T-helper 17 cell (primary cell): ENCODE data around the gene CDC37. TPM values are rescaled to one million over a fixed set of nuclear protein-coding genes. Genes with fewer than 3 reads are reported as not detected.

Experiments used
- ATAC-seq: fragments of 150-1000 bp; cut with Tn5 transposase; 2 replicates; pipeline ENCODE4 v1.10.0; 2021; ENCODE audit warnings: mild to moderate bottlenecking, moderate library complexity
- DNase-seq, 3 donors: peaks; one replicate each; pipeline versions ENCODE4 v3.0.0 to v3.0.0-alpha.2; 2020 to 2021
- H3K9me3 ChIP-seq: one replicate; pipeline ENCODE4 v1.7.0; 2013; ENCODE audit warnings: low read length, mild to moderate bottlenecking; ENCODE audit not compliant: control insufficient read depth, poor library complexity, severe bottlenecking
- H3K27ac Mint-ChIP-seq: one replicate; pipeline ENCODE4 v1.8.0; 2022; ENCODE audit warnings: mild to moderate bottlenecking, moderate library complexity, mixed read lengths
- H3K27me3 Mint-ChIP-seq: one replicate; pipeline ENCODE4 v1.8.0; 2022; ENCODE audit warnings: mixed read lengths
- H3K36me3 Mint-ChIP-seq: one replicate; pipeline ENCODE4 v1.8.0; 2022; ENCODE audit warnings: low read depth, mixed read lengths
- H3K4me1 Mint-ChIP-seq: one replicate; pipeline ENCODE4 v1.8.0; 2022; ENCODE audit warnings: mild to moderate bottlenecking, mixed read lengths
- H3K4me3 Mint-ChIP-seq: one replicate; pipeline ENCODE4 v1.8.0; 2022; ENCODE audit warnings: mild to moderate bottlenecking, moderate library complexity, mixed read lengths
- total RNA-seq, 4 donors: library from RNA in 2 of 4; stranded (reverse) in 2 of 4; gene quantifications; one replicate each; pipeline ENCODE4 v1.2.3 and lab custom pipeline; 2022 to 2026

CDC37 gene
- total RNA-seq, 2 donors from 2014 or later, result 198 to 207 TPM

- H3K27me3 Mint-ChIP-seq, result no peaks in the 10 kb centered on the region
- no peak overlapping the region for H3K4me3 Mint-ChIP-seq
- no peaks in the 10 kb centered on the region for H3K36me3 Mint-ChIP-seq
- no peaks in the 10 kb centered on the region for H3K4me1 Mint-ChIP-seq
- ATAC-seq, result no peak
- DNase-seq, result no peak
- H3K27ac Mint-ChIP-seq, result no peak overlapping the region
- no peaks in the 10 kb centered on the region for H3K9me3 ChIP-seq
Measured at GRCh38 chr19:10346509-10346908, 56.8 kb downstream of the CDC37 start.

DNA sequence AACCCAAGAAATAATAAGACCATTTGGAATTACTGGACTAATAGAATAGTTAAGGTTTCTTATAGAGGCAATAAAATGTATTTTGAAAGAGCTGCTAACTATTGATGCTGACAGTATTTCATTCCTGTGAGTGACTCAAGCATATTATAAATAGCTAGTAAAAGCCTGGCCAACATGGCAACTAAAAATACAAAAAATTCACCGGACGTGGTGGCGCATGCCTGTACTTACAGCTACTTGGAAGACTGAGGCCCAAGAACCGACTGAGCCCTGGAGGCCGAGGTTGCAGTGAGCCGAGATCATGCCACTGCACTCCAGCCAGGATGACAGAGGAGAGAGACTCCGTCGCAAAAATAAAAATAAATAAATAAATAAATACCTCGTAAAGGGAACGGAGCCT, 58.6 kb downstream of the CDC37 start:
- no peak overlapping the region for H3K27ac Mint-ChIP-seq
- no peak overlapping the region for H3K4me3 Mint-ChIP-seq
- H3K27me3 Mint-ChIP-seq, result no peaks in the 10 kb centered on the region
- DNase-seq, result no peak
- H3K36me3 Mint-ChIP-seq, result no peaks in the 10 kb centered on the region
- no peaks in the 10 kb centered on the region for H3K9me3 ChIP-seq
- H3K4me1 Mint-ChIP-seq, result peaks cover 1% of the 10 kb centered on the region
- no peak for ATAC-seq

- ATAC-seq (no peak), DNase-seq (no peak)
- Mint-ChIP-seq H3K4me1 (peaks cover 14% of the 10 kb centered on the region), H3K27ac (no peak overlapping the region), H3K4me3 (no peak overlapping the region), H3K27me3 (no peaks in the 10 kb centered on the region), H3K36me3 (no peaks in the 10 kb centered on the region)
- no peaks in the 10 kb centered on the region for H3K9me3 ChIP-seq
Measured at GRCh38 chr19:10343495-10343894, 59.8 kb downstream of the CDC37 start.

Other genes starting within 250 kb of the CDC37 start
- 100 to 1,000 TPM; 204 to 229 TPM for gene DNMT1, start 208.6 kb downstream of the CDC37 start, total RNA-seq
- 10 to 100 TPM; 14.2 to 18.1 TPM for gene S1PR2, start 172.2 kb downstream of the CDC37 start, total RNA-seq
- gene MRPL4, start 151.3 kb downstream of the CDC37 start, total RNA-seq, result 10 to 100 TPM; 33.8 to 44.2 TPM
- 10 to 100 TPM; 18.7 to 28.1 TPM for gene ICAM1, start 132.4 kb downstream of the CDC37 start, total RNA-seq
- gene ICAM4, start 116.6 kb downstream of the CDC37 start, total RNA-seq, result 1 to 10 TPM in 1 of 2 donors, under 1 TPM in 1; 0.94 to 1.6 TPM
- under 1 TPM; 0.10 to 0.25 TPM for gene ICAM5, start 113.6 kb downstream of the CDC37 start, total RNA-seq
- gene ZGLP1, start 93.7 kb downstream of the CDC37 start, total RNA-seq, result 1 to 10 TPM; 1.1 to 2.4 TPM
- 1 to 10 TPM; 3.3 to 5.9 TPM for gene FDX2, start 87.5 kb downstream of the CDC37 start, total RNA-seq
- gene RAVER1, start 70.0 kb downstream of the CDC37 start, total RNA-seq, result 10 to 100 TPM; 40.2 to 49.8 TPM
- gene ICAM3, start 63.9 kb downstream of the CDC37 start, total RNA-seq, result 100 to 1,000 TPM; 227 to 251 TPM
- gene TYK2, start 23.0 kb downstream of the CDC37 start, total RNA-seq, result 100 to 1,000 TPM; 241 to 267 TPM
- gene PDE4A, start 17.0 kb upstream of the CDC37 start, total RNA-seq, result 1 to 10 TPM; 5.7 to 9.5 TPM
- 10 to 100 TPM; 13.7 to 27.3 TPM for gene KEAP1, start 99.8 kb upstream of the CDC37 start, total RNA-seq
- gene S1PR5, start 113.9 kb upstream of the CDC37 start, total RNA-seq, result 1 to 10 TPM in 1 of 2 donors, under 1 TPM in 1; 0.50 to 1.3 TPM
- gene ATG4D, start 140.4 kb upstream of the CDC37 start, total RNA-seq, result 10 to 100 TPM; 70.6 to 70.7 TPM
- gene KRI1, start 162.5 kb upstream of the CDC37 start, total RNA-seq, result 10 to 100 TPM; 33.9 to 43.7 TPM
- gene CDKN2D, start 165.4 kb upstream of the CDC37 start, total RNA-seq, result 10 to 100 TPM; 71.0 to 83.3 TPM
- gene AP1M2, start 183.8 kb upstream of the CDC37 start, total RNA-seq, result 1 to 10 TPM in 1 of 2 donors, not detected in 1; 2.0 TPM
- gene SLC44A2, start 222.0 kb upstream of the CDC37 start, total RNA-seq, result 100 to 1,000 TPM; 186 to 200 TPM